ENCODE measurements around the gene FKBP1A. TPM values are rescaled to one million over a fixed set of nuclear protein-coding genes. Genes with fewer than 3 reads are reported as not detected.

FKBP1A gene
- total RNA-seq, 1 donor from 2014 or later = 155 TPM

DNA sequence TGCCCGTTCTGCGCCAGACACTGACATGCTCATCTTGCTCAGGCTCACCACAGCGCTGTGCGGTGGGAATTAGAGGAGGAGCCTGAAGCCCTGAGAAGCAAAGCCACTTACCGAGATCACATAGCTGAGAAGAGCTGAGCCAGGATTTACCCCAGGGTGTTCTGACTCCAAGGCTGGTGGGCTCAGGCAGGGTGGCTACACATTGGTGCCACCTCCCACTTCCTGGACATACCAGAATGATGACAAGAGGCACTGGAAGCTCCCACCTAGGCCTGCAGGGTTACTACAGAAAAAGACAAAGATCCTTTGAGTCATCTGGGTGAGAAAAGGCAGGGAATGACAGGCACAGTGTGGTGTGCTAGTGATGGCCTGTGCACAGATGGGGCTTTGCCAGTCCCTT, 24.4 kb upstream of the FKBP1A start:
- TF ChIP-seq, protein P1, sequence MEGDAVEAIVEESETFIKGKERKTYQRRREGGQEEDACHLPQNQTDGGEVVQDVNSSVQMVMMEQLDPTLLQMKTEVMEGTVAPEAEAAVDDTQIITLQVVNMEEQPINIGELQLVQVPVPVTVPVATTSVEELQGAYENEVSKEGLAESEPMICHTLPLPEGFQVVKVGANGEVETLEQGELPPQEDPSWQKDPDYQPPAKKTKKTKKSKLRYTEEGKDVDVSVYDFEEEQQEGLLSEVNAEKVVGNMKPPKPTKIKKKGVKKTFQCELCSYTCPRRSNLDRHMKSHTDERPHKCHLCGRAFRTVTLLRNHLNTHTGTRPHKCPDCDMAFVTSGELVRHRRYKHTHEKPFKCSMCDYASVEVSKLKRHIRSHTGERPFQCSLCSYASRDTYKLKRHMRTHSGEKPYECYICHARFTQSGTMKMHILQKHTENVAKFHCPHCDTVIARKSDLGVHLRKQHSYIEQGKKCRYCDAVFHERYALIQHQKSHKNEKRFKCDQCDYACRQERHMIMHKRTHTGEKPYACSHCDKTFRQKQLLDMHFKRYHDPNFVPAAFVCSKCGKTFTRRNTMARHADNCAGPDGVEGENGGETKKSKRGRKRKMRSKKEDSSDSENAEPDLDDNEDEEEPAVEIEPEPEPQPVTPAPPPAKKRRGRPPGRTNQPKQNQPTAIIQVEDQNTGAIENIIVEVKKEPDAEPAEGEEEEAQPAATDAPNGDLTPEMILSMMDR (IDR thresholded peaks at IDR 0.05; ENCODE audit: insufficient read depth, low read length, poor library complexity, severe bottlenecking) = no peak
- H3K27me3 ChIP-seq (ENCODE audit: control insufficient read depth, insufficient read depth, low read length) = no peaks in the 10 kb centered on the region
- no peak for DNase-seq (ENCODE audit: low read depth)
- H3K36me3 ChIP-seq (ENCODE audit: control insufficient read depth, insufficient read depth, low read length) = no peaks in the 10 kb centered on the region
- no peak overlapping the region for H3K4me3 ChIP-seq (ENCODE audit: low read depth, low read length)

DNA sequence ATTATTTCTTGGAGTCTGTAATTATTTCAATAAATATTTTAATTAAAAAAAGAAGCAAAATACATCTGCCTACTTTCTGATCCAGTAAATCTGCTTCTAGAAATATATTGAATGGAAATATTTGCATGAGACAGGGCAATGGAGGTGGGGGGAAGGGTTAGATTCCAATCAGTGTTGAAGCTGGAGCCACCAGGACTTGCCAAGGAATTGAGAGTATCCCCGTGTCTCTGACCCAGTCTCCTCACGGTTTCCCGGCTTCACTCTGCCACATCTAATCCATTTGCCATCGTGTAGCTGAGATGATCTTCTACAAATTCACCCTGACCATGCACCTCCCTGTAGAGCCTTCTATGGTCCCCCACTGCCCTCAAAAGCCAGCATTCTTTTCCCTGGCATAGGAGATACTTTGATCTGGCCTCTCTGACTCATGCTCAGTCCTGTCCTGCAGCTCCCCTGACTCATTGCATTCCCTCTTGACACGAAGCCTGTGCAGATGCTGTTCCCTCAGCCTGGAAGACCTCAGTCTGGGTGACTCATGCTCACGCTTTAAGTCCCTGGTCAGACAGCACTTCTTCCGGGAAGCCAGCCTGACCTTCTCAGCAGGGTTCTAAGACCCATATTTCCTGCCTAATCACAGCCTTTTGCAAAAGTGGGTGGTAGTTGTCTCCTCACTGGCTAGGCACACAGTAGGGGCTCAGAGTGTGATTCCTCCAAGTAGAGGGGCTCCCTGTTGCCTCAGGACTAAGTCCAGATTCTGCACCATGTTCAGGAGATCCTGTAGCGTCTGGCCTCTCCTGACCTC, 23.0 kb upstream of the FKBP1A start:
- no peaks in the 10 kb centered on the region for H3K36me3 ChIP-seq (ENCODE audit: control insufficient read depth, insufficient read depth, low read length)
- TF ChIP-seq, protein P1 (IDR thresholded peaks at IDR 0.05; ENCODE audit: insufficient read depth, low read length, poor library complexity, severe bottlenecking) = no peak
- H3K27me3 ChIP-seq (ENCODE audit: control insufficient read depth, insufficient read depth, low read length) = no peaks in the 10 kb centered on the region
- no peak overlapping the region for H3K4me3 ChIP-seq (ENCODE audit: low read depth, low read length)
- DNase-seq (ENCODE audit: low read depth) = peak; percentile 98

DNA sequence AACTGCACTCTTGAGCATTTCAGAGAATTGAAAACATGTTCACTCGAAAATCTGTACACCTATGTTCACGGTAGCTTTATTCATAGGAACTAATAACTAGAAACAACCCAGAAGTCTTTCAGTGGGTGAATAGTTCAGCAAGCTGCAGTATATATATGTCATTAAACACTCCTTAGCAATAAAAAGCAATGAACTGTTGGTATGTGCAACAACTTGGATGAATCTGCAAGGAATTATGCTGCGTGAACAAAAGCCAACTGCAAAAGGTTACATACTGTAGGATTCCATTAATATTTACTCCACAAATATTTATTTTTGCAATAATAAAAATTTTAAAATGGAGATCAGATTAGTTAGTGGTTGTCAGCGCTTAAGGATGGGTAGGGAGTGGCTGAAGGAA, 22.1 kb upstream of the FKBP1A start:
- DNase-seq (ENCODE audit: low read depth) = no peak
- H3K27me3 ChIP-seq (ENCODE audit: control insufficient read depth, insufficient read depth, low read length) = no peaks in the 10 kb centered on the region
- no peaks in the 10 kb centered on the region for H3K36me3 ChIP-seq (ENCODE audit: control insufficient read depth, insufficient read depth, low read length)
- TF ChIP-seq, protein P1 (IDR thresholded peaks at IDR 0.05; ENCODE audit: insufficient read depth, low read length, poor library complexity, severe bottlenecking) = no peak
- H3K4me3 ChIP-seq (ENCODE audit: low read depth, low read length) = no peak overlapping the region

DNA sequence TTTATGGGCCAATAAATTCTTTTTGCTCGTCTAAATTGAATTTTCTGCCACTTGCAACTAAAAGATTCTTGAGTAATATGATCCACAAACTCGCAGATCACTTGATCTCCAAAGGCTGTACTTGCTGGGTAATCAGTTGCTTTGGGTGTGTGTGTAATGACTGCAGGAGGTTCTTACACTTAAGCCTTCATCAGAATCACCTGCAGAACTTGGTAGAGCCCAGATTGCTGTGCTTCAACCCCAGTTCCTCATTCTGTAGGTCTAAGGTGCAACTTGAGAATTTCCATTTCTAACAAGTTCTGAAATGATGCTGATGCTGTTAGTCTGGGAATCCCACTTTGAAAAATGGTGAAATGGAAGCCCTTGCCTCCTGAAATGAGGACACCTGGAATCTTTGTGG, 12.9 kb upstream of the FKBP1A start:
- TF ChIP-seq, protein P1 (IDR thresholded peaks at IDR 0.05; ENCODE audit: insufficient read depth, low read length, poor library complexity, severe bottlenecking) = no peak
- no peak for DNase-seq (ENCODE audit: low read depth)
- H3K36me3 ChIP-seq (ENCODE audit: control insufficient read depth, insufficient read depth, low read length) = no peaks in the 10 kb centered on the region
- H3K4me3 ChIP-seq (ENCODE audit: low read depth, low read length) = no peak overlapping the region
- H3K27me3 ChIP-seq (ENCODE audit: control insufficient read depth, insufficient read depth, low read length) = no peaks in the 10 kb centered on the region

DNA sequence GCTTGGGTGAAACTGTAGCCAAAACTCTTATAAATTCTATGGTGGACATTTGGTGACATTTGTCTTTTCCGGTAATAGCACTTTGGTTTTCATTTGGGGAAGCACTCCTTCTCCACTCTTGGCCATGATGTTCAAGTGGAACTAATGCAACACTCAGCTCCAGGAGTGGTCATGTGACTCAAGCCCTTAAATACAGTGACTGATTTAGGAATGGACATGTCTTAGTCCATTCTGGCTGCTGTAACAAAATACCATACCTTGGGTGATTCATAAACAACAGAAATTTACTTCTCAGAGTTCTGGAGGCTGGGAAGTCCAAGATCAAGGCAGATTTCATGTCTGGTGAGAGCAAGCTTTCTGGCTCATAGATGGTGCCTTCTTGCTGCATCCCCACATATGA, 10.8 kb upstream of the FKBP1A start:
- Histone ChIP-seq H3K4me3 (ENCODE audit: low read depth, low read length) (no peak overlapping the region), H3K36me3 (ENCODE audit: control insufficient read depth, insufficient read depth, low read length) (no peaks in the 10 kb centered on the region), H3K27me3 (ENCODE audit: control insufficient read depth, insufficient read depth, low read length) (no peaks in the 10 kb centered on the region)
- no peak for DNase-seq (ENCODE audit: low read depth)
- TF ChIP-seq, protein P1 (IDR thresholded peaks at IDR 0.05; ENCODE audit: insufficient read depth, low read length, poor library complexity, severe bottlenecking) = no peak

DNA sequence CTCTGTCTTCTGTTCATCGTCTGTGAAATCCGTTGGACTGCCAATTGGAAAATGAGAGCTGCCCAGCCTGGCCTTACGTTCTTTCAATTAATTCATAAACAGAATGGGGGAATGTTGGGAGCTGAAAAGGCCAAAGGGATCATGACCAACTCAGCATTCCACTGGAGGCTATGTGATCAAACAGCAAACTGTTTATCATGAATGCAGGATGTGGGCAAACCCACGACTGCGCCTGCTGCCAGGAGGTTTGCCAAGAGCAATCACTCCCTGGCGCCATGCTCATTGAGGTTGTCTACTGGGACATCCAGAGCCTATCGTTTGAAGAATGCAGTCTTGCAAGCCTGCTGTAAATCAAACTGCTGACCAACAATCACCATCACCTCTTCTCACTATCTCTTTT, 9.3 kb upstream of the FKBP1A start:
- H3K36me3 ChIP-seq (ENCODE audit: control insufficient read depth, insufficient read depth, low read length) = no peaks in the 10 kb centered on the region
- H3K27me3 ChIP-seq (ENCODE audit: control insufficient read depth, insufficient read depth, low read length) = no peaks in the 10 kb centered on the region
- no peak overlapping the region for H3K4me3 ChIP-seq (ENCODE audit: low read depth, low read length)
- TF ChIP-seq, protein P1 (IDR thresholded peaks at IDR 0.05; ENCODE audit: insufficient read depth, low read length, poor library complexity, severe bottlenecking) = no peak
- DNase-seq (ENCODE audit: low read depth) = no peak
